GM18508 (cell line): Measurements from ENCODE around the gene VSTM2L.

Source experiments
- ATAC-seq: cut with Tn5 transposase; IDR thresholded peaks from one replicate; pipeline ENCODE4 v1.9.1; 2021; ENCODE audit warnings: moderate number of reproducible peaks; ENCODE audit not compliant: insufficient read depth, unreplicated experiment

Gene VSTM2L

GRCh38 chr20:37877832-37878772, 24.8 kb upstream of the VSTM2L start:
- no peak for ATAC-seq

GRCh38 chr20:37878835-37879599, 23.9 kb upstream of the VSTM2L start:
- no peak for ATAC-seq

GRCh38 chr20:37879843-37880242, 23.1 kb upstream of the VSTM2L start:
- no peak for ATAC-seq

- ATAC-seq: no peak
Measured at GRCh38 chr20:37880726-37881591, 22.0 kb upstream of the VSTM2L start.

- no peak for ATAC-seq
Measured at GRCh38 chr20:37881601-37882343, 21.2 kb upstream of the VSTM2L start.

GRCh38 chr20:37882961-37883712, 19.8 kb upstream of the VSTM2L start:
- ATAC-seq: no peak

GRCh38 chr20:37885042-37885441, 17.9 kb upstream of the VSTM2L start:
- ATAC-seq: no peak

- ATAC-seq: no peak
Measured at GRCh38 chr20:37885593-37886503, 17.1 kb upstream of the VSTM2L start.

GRCh38 chr20:37886851-37887297, 16.1 kb upstream of the VSTM2L start:
- ATAC-seq: no peak

- ATAC-seq: no peak
Measured at GRCh38 chr20:37888641-37889040, 14.3 kb upstream of the VSTM2L start.

GRCh38 chr20:37890108-37890507, 12.8 kb upstream of the VSTM2L start:
- no peak for ATAC-seq

GRCh38 chr20:37890643-37891042, 12.3 kb upstream of the VSTM2L start:
- ATAC-seq: no peak

- no peak for ATAC-seq
Measured at GRCh38 chr20:37892001-37892400, 10.9 kb upstream of the VSTM2L start.

- ATAC-seq: no peak
Measured at GRCh38 chr20:37893566-37894241, 9.2 kb upstream of the VSTM2L start.

GRCh38 chr20:37894454-37894853, 8.5 kb upstream of the VSTM2L start:
- ATAC-seq: no peak

- no peak for ATAC-seq
Measured at GRCh38 chr20:37895166-37895565, 7.8 kb upstream of the VSTM2L start.

- no peak for ATAC-seq
Measured at GRCh38 chr20:37896932-37897548, 5.9 kb upstream of the VSTM2L start.
